DOHH2 (cell line): ENCODE data around the gene TENT4A.

Experiments
- H3F3A ChIP-seq: fragments of 200-600 bp; sonication (generic), shearing (Covaris generic); 2 replicates; pipeline ENCODE4 v1.6.0; 2016; ENCODE audit warnings: antibody characterized with exemption, mild to moderate bottlenecking; ENCODE audit not compliant: control insufficient read depth, insufficient read depth
- H3K27ac ChIP-seq: fragments of 200-600 bp; sonication (generic); 2 replicates; pipeline ENCODE4 v1.5.1; 2014; ENCODE audit warnings: low read depth, mild to moderate bottlenecking, low read length, moderate library complexity
- H3K27me3 ChIP-seq: fragments of 200-600 bp; sonication (generic); 2 replicates; pipeline ENCODE4 v1.6.1; 2014; ENCODE audit warnings: mild to moderate bottlenecking, low read length, mixed read lengths; ENCODE audit not compliant: control insufficient read depth
- H3K36me3 ChIP-seq: fragments of 200-600 bp; sonication (generic); 2 replicates; pipeline ENCODE4 v1.6.1; 2014; ENCODE audit warnings: mild to moderate bottlenecking, low read length, moderate library complexity, mixed read lengths; ENCODE audit not compliant: control insufficient read depth
- H3K4me1 ChIP-seq: fragments of 200-600 bp; sonication (generic); 2 replicates; pipeline ENCODE4 v1.6.1; 2014; ENCODE audit warnings: mild to moderate bottlenecking, low read length, mixed read lengths; ENCODE audit not compliant: control insufficient read depth
- H3K4me2 ChIP-seq: fragments of 200-600 bp; sonication (generic); 2 replicates; pipeline ENCODE4 v1.6.0; 2014; ENCODE audit warnings: mild to moderate bottlenecking, low read length, moderate library complexity
- H3K4me3 ChIP-seq: fragments of 200-600 bp; sonication (generic); 2 replicates; pipeline ENCODE4 v1.5.1; 2014; ENCODE audit warnings: mild to moderate bottlenecking, low read length, mixed read lengths
- H3K79me2 ChIP-seq: fragments of 200-600 bp; sonication (generic); 2 replicates; pipeline ENCODE4 v1.6.1; 2014; ENCODE audit warnings: mild to moderate bottlenecking, low read length, mixed read lengths; ENCODE audit not compliant: control insufficient read depth
- H3K9me2 ChIP-seq: fragments of 200-600 bp; sonication (generic); replicated peaks from 2 replicates; pipeline ENCODE4 v1.6.1; 2014; ENCODE audit warnings: mild to moderate bottlenecking, low read length, mixed read lengths; ENCODE audit not compliant: control insufficient read depth
- H3K9me3 ChIP-seq: fragments of 200-600 bp; sonication (generic); 2 replicates; pipeline ENCODE4 v1.6.1; 2014; ENCODE audit warnings: antibody characterized with exemption, low read length, mixed read lengths; ENCODE audit not compliant: control insufficient read depth, insufficient read depth
- H4K20me1 ChIP-seq: fragments of 200-600 bp; sonication (generic); 2 replicates; pipeline ENCODE4 v1.6.0; 2014; ENCODE audit warnings: low read depth, mild to moderate bottlenecking, antibody characterized with exemption, low read length, moderate library complexity; ENCODE audit not compliant: control insufficient read depth, insufficient read depth
- CTCF ChIP-seq: fragments of 200-600 bp; sonication (generic); IDR thresholded peaks from one replicate; pipeline ENCODE4 v1.5.1; 2014; ENCODE audit warnings: antibody characterized with exemption, mild to moderate bottlenecking, low read depth, low read length; ENCODE audit not compliant: poor library complexity, severe bottlenecking
- EZH2phosphoT487 ChIP-seq: fragments of 200-600 bp; sonication (generic); IDR thresholded peaks from 2 replicates; pipeline ENCODE4 v1.6.1; 2017; ENCODE audit warnings: borderline replicate concordance, mild to moderate bottlenecking, antibody characterized with exemption, low read length, moderate library complexity, mixed read lengths

The TENT4A gene

GRCh38 chr5:6687505-6687904 is 25.7 kb upstream of the TENT4A start:
- Histone ChIP-seq H3K36me3 (no peaks in the 10 kb centered on the region), H4K20me1 (no peaks in the 10 kb centered on the region), H3K4me2 (no peak overlapping the region), H3F3A (no peaks in the 10 kb centered on the region), H3K27me3 (peaks cover 39% of the 10 kb centered on the region), H3K4me1 (no peaks in the 10 kb centered on the region), H3K4me3 (no peak overlapping the region), H3K9me3 (no peaks in the 10 kb centered on the region), H3K9me2 (no peaks in the 10 kb centered on the region), H3K79me2 (no peaks in the 10 kb centered on the region), H3K27ac (no peak overlapping the region)
- TF ChIP-seq CTCF (no peak), EZH2phosphoT487 (no peak)

DNA sequence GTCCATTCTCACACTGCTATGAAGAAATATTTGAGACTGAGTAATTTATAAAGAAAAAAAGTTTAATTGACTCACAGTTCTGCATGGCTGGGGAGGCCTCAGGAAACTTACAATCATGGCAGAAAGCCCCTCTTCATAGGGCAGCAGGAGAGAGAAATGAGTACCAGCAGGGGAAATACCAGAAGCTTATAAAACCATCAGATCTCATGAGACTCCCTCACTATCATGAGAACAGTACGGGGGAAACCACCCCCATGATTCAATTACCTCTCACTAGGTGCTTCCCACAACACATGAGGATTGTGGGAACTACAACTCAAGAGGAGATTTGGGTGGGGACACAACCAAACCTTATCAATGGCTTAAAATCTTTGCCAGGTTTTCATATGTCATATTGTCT is 20.3 kb upstream of the TENT4A start:
- Histone ChIP-seq H3K27me3 (peaks cover 27% of the 10 kb centered on the region), H3K4me1 (no peaks in the 10 kb centered on the region), H3K27ac (no peak overlapping the region), H3K4me3 (no peak overlapping the region), H4K20me1 (no peaks in the 10 kb centered on the region), H3K36me3 (no peaks in the 10 kb centered on the region), H3K4me2 (no peak overlapping the region), H3K79me2 (no peaks in the 10 kb centered on the region), H3K9me3 (no peaks in the 10 kb centered on the region), H3F3A (no peaks in the 10 kb centered on the region), H3K9me2 (no peaks in the 10 kb centered on the region)
- TF ChIP-seq EZH2phosphoT487, result no peak
- no peak for TF ChIP-seq CTCF

DNA sequence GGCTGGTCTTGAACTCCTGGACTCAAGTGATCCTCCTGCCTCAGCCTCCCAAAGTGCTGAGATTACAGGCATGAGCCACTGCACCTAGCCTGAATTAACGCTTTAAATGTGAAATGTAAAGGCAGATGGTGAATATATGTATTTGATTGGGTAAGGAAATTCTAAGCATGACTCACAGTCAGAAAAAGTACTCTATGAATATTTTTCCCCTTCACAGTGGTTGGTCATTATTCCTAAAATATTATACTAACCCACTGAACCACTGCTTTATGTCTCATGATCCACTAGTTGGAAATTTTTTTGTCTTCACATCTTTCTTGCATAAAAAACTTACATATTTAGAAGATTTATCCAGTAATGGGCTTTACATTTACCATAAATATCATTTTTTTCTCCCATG is 14.5 kb upstream of the TENT4A start:
- H3K4me1 ChIP-seq, result no peaks in the 10 kb centered on the region
- H3K79me2 ChIP-seq, result no peaks in the 10 kb centered on the region
- H3K9me2 ChIP-seq, result no peaks in the 10 kb centered on the region
- H3K4me2 ChIP-seq, result no peak overlapping the region
- H3F3A ChIP-seq, result no peaks in the 10 kb centered on the region
- H3K4me3 ChIP-seq, result no peak overlapping the region
- H3K27me3 ChIP-seq, result peaks cover 28% of the 10 kb centered on the region
- no peaks in the 10 kb centered on the region for H3K9me3 ChIP-seq
- no peaks in the 10 kb centered on the region for H4K20me1 ChIP-seq
- H3K36me3 ChIP-seq, result no peaks in the 10 kb centered on the region
- no peak for TF ChIP-seq CTCF
- no peak for TF ChIP-seq EZH2phosphoT487
- no peak overlapping the region for H3K27ac ChIP-seq

DNA sequence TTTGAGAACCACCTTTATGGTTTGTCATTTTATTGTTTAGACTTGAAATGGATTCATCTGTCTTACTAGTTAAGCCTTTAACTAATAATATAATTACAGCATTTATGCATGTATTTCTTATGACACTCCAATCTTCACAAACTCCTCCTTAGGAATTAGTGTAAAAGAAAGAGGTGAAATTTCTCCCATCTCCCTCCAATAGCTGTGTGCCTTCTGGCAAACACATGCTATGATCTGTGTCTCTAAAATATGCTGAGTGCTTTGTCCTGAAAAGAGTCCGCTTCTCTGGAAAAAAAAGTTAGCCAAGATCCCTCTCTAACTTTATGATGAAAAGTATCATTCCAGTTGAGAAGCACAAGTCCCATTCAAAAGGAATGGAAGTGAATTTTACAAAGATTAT is 13.9 kb upstream of the TENT4A start:
- Histone ChIP-seq H3K27me3 (peaks cover 27% of the 10 kb centered on the region), H4K20me1 (no peaks in the 10 kb centered on the region), H3K4me3 (no peak overlapping the region), H3K4me1 (no peaks in the 10 kb centered on the region), H3K9me3 (no peaks in the 10 kb centered on the region), H3K9me2 (no peaks in the 10 kb centered on the region), H3K27ac (no peak overlapping the region), H3F3A (no peaks in the 10 kb centered on the region), H3K36me3 (no peaks in the 10 kb centered on the region), H3K79me2 (no peaks in the 10 kb centered on the region), H3K4me2 (no peak overlapping the region)
- TF ChIP-seq CTCF, result no peak
- TF ChIP-seq EZH2phosphoT487, result no peak
